NCI-H774 (cell line): Measurements from ENCODE around the gene TRIM2.
A peak's percentile ranks its signal among the peaks of the same experiment; 100 is the strongest.

ENCODE experiments used
- DNase-seq: peaks from one replicate; lab custom pipeline; 2025; lab: John Stamatoyannopoulos, UW

The TRIM2 gene

GRCh38 chr4:153333874-153334273 lies 129.6 kb downstream of the TRIM2 start:
- DNase-seq, result no peak

GRCh38 chr4:153335665-153336064 lies 131.4 kb downstream of the TRIM2 start:
- DNase-seq, result no peak

GRCh38 chr4:153337686-153338085 lies 133.4 kb downstream of the TRIM2 start:
- no peak for DNase-seq

GRCh38 chr4:153341575-153342090 lies 137.4 kb downstream of the TRIM2 start:
- no peak for DNase-seq

- DNase-seq, result no peak
These were observed 138.7 kb downstream of the TRIM2 start for GRCh38 chr4:153342751-153343552.

GRCh38 chr4:153344131-153345011 lies 140.1 kb downstream of the TRIM2 start, which contains the start of gene MND1:
TSS of gene MND1 (plus strand) at chr4:153344688. CDS start at chr4:153344738, 50 bp downstream.
- DNase-seq, result peak; percentile 46

- DNase-seq, result no peak
These were observed 141.1 kb downstream of the TRIM2 start for GRCh38 chr4:153345012-153345981.

GRCh38 chr4:153346031-153346430 lies 141.8 kb downstream of the TRIM2 start:
- no peak for DNase-seq

GRCh38 chr4:153346563-153346962 lies 142.3 kb downstream of the TRIM2 start:
- no peak for DNase-seq

GRCh38 chr4:153347117-153347516 lies 142.9 kb downstream of the TRIM2 start:
- no peak for DNase-seq

GRCh38 chr4:153348006-153348405 lies 143.8 kb downstream of the TRIM2 start:
- DNase-seq, result no peak

- no peak for DNase-seq
These were observed 145.1 kb downstream of the TRIM2 start for GRCh38 chr4:153349206-153349805.

GRCh38 chr4:153362184-153362583 lies 157.9 kb downstream of the TRIM2 start:
- no peak for DNase-seq

- DNase-seq, result no peak
These were observed 159.8 kb downstream of the TRIM2 start for GRCh38 chr4:153364061-153364460.

- no peak for DNase-seq
These were observed 160.8 kb downstream of the TRIM2 start for GRCh38 chr4:153365003-153365402.

GRCh38 chr4:153366486-153366885 lies 162.2 kb downstream of the TRIM2 start:
- DNase-seq, result no peak

- DNase-seq, result no peak
These were observed 162.8 kb downstream of the TRIM2 start for GRCh38 chr4:153367092-153367491.

- no peak for DNase-seq
These were observed 164.8 kb downstream of the TRIM2 start for GRCh38 chr4:153369021-153369420.

- DNase-seq, result no peak
These were observed 167.5 kb downstream of the TRIM2 start for GRCh38 chr4:153371701-153372234.

- DNase-seq, result no peak
These were observed 168.8 kb downstream of the TRIM2 start for GRCh38 chr4:153372967-153373562.
